HG03575 (cell line): ENCODE data around the gene PEG3.
"Not testable (repeated sequence)": the region's sequence is repeated elsewhere in the genome, so short reads cannot be mapped to it uniquely, and the experiment has no call there.

Experiments
- ATAC-seq: cut with Tn5 transposase; IDR thresholded peaks from one replicate; pipeline ENCODE4 v1.9.1; 2021; ENCODE audit not compliant: unreplicated experiment, insufficient number of reproducible peaks, low FRiP score; ENCODE audit errors: extremely low read depth

The PEG3 gene

DNA sequence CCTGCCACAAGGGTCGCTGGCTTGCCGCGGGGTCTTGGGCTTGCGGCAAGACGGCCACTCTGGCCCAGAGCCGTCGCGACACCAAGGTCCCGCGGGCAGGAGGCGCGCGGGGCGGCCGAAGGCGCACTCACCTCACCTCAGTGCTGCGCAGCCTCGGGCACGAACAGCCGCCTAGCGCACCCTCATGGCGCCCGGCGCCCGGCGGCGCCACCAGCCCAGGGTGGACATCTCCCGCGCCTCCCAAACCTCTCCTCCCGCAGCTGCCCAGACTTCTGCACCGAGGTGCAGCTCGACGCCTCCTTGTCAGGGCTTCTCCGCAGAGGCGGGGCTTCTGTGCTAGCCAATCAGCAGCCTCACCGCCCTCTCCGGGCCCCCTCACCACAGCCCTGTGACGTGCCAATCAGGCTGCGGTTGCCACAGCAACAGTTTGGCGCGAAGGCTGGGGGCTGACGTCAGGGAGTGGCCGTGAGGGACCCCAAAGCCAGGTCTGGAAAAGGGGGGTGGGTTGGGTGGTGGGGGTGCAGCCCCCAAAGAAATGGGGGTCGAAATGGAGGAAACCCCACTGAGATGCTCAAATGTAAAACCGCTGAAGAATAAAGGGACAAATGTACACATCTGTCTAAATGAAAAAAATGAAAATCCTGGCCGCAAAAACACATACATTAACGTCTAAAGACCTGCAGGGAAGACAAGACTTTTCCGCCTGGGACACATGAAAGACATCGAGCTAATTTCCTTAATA is at the start of gene PEG3, which contains the start of gene ZIM2:
Gene PEG3 (minus strand): TSS at position 276 of the 742 bp plus-strand sequence. CDS start 16,071 bp downstream, outside the sequence.
Gene ZIM2 (minus strand): TSS at position 276 of the 742 bp plus-strand sequence. CDS start 16,449 bp downstream, outside the sequence.
- ATAC-seq = no peak

DNA sequence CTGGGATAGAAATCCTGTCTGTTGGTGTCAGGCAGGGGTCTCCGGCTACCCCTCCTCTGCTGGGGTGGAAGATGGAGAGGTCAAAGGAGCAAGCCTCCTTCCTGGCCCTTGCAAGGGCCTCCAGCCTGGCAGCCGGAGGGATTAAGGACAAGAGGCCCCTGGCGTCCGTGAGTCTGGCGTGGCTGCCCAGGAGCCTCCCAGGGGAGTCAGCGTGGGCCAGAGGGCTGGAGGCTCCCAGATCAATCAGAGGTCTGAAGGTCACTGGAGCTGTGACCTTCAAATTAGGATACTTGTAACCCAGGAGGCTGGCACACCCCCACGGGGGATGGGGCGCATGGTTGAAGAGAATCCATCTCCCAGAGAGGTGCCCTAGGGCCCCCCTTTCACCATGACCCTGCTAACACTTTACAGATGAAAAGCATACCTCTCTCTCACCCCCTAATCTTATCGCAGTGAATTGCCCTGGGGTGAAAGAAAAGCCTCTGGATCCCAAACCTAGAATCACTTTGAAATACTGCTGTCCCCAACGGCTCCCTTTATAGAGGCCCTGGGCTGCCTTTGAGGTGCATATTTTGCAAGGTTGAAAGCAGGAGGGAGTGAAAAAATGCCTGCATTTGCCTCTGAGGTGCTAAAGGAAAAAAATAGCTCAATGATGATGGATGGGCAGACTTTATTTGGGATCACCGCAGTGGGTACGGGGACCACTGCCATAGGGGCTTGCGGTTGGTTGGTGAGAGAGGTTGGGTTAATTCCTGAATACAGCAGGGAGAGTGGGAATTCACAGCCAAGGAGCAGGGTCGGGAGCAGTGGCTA is 44.9 kb upstream of the PEG3 start:
- no peak for ATAC-seq

DNA sequence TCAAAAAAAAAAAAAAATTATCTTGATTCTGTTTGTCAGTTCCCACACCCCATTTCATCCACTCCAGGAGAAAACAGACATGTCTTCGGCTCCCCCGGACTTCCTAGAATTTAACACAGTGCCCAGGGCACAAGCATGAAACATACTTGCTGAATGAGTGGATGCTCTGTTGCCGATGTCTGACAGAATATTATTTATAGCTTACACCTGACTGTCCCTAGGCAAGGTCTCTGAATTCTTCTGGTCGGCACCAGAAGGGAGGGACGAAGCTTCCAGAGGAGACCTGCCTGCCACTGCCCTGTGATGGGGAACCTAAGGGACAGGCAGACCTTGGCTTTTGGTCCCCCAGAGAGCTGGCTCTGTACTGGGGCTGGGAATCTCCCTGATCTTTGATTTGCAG is 43.9 kb upstream of the PEG3 start:
- no peak for ATAC-seq

DNA sequence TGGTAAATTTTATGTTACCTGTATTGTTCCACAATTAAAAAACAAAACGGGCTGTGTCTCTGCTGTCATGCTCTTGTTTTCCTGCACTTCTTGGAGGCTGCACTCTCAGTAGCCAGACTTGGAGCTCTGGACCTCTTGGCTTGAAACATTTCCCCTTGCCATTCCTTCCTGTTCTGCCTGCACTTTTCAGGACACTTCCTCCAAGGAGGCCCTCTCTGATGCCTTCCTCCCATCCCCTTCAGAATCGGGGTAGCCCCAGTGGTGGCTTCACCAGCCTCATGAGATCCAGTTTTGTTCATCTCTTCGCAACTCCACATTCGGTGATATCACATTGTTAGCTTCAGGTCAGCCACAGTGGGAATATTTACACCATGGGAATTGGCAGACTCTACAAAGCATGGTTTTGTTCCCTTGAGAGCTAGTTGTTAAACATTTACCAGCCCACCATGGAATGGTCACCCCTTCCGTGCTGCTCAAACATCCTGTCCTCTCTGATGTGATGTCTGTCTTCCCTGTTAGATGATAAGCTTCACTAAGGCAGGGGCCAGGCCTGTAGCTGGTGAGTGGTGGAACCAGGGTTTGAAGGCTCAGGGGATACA is 40.2 kb upstream of the PEG3 start:
- ATAC-seq = no peak

DNA sequence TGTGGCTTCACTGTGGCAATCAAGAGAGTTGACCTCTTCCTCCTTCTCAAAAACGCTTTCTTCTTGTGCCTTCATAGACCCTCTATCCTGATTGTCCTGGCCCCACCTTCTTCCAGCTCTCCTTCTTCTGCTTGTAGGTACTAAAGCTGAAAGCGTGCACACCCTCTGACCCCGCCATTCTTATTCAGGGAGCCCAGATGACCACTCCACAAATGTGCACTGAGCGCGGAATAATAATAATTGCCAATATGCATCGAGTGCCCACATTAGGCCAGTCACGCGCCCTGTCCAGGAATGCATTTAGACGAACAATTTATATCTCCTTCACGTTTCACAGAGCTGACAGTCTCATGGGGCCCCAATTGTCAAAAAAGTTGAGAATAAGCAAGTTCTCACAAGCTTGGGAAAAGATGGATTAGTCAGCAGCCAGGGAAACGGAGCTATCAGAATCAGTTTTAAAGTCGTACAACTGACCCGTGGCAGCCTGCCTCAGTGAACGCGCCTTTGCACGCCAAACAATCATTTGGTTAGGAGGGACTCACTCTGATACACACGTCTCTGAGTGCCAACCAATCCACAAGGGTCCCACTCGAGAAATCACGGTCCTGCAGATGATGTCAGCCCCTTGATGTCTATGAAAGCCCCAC is 36.7 kb upstream of the PEG3 start:
- no peak for ATAC-seq

DNA sequence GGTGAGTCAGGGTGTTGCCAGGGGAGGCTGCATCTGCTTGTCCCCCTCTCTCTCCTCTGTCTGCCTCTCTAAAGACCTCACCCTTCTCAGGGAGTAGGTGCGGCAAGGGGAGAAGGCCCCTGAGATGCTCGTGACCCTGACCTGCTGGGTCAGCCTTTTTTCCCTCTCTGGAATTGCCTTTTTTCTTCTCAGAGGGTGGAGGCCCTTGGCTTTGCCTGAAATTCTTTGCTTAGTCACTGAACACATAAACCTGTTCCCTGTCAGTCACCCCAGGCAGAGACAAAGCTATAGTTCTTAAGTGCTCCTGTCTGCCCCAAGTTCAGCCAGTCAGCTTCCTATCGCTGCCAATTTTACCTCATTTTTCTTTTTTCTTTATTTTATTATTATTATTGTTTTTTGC is 35.2 kb upstream of the PEG3 start:
- no peak for ATAC-seq

DNA sequence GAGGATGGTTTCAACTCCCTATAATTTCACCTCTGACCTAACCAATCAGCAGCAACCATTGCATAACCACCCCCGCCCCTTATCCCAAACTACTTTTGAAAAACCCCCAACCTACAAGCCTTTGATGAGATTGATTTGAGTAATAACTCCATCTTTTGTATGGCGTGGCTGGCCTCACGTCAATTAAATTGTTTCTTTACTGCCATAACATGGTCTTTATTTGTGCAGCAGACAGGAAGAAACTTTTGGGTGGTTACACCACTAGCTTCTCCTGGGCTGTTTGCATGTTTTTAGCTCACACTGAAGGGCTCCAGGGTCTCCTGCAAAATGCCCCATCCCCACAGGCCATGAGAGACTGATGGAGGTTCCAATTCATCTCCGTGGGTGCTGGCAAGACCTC is 34.0 kb upstream of the PEG3 start:
- no peak for ATAC-seq

DNA sequence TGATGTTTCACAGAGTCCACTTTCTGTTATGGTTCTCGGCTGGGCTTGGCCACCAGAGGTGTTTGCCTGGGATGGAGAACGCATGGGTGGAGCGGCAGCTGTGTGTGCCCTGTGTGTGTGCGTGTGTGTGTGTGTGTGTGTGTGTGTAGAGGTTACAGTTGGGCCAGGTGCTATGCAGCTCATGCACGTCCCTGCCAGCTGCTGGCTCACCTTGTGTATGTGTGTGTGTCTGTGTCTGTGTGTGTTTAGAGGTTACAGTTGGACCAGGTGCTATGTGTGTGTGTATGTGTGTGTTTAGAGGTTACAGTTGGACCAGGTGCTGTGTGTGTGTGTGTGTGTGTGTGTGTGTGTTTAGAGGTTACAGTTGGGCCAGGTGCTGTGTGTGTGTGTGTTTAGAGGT is 33.0 kb upstream of the PEG3 start:
- ATAC-seq = no peak

DNA sequence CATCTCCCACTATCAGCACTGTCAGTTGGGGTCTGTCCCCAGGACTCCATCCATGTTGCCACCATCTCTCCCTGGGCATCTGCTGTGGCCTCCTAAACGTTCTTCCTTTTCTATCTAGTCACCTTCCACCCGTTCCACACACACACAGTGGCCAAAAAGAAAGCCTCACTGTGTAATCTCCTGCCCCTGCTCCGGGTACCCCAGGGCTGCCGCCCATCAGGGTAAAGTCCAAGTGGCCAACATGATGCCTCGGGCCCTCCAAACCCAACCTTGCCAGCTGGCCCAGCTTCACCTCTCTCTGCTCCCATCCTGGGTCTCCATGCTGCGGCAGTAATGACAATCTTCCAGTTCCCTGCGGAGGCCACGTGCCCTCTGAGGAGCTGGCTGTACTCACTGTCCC is 29.4 kb upstream of the PEG3 start:
- ATAC-seq = no peak

DNA sequence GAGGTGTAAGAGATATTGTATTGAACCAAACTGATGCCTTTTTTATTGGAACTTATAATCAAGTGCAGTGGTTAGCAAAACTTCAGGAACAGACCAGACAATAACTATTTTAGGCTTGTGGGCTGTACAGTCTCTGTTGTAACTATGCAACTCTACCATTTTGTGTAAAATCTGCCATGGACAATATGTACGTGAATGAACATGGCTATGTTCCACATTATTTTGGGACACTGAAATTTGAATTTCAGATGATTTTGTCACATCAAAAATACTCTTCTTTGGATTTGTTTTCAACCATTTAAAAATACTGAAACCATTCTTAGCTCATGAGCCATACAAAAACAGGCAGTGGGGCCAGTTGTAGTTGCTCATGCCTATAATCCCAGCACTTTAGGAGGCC is 27.9 kb upstream of the PEG3 start:
- ATAC-seq = no peak

DNA sequence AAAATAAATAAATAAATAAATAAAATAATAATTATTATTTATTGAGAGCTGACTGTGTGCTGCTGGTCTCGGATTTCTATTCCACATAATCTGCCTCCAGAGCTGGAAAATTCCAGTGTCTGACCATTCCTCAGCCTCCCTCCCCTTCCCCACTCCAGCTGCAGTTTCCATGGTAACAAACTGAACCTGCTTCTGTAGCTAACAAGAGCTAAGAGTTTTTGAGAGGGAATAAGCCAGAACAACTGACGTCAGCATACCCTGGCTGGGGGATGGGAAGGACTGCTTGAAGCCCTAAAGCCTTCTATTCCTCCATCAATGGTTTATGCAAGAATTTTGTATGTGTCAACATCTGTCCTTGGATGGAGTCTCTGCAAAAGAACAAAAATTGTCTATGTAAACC is 26.0 kb upstream of the PEG3 start:
- no peak for ATAC-seq

DNA sequence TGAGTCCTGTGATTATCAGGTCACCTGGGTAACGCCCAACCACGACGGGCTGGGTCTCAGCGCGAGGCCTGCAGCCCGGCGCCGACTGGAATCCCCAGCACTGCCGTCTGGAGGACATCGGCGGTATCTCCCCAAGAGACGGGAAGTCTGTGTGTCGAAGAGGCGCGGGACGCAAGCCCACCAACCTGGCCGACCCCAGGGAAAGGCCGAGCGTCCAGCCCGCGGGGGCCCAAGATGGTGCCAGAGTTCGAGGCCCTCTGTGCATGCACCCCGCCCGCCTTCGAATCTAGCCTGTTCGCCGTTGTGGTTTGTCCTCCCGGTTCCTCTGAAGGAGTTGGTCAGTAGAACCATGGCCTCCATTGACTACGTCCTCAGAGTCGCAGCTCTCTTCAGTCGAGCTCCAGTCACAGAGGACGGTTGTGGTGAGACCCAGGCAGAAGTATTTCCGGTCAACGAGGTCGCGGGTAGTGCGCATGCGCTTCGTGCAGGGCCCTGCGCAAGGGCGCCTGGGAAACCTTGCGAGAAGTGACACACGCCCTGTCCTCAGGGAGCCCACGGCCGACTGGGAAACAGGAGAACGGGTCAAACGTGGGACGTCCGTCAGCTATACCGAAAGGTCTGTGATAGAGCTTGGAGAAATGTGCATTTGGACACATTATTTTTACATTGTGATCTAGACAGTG is 24.1 kb upstream of the PEG3 start:
- ATAC-seq = no peak

DNA sequence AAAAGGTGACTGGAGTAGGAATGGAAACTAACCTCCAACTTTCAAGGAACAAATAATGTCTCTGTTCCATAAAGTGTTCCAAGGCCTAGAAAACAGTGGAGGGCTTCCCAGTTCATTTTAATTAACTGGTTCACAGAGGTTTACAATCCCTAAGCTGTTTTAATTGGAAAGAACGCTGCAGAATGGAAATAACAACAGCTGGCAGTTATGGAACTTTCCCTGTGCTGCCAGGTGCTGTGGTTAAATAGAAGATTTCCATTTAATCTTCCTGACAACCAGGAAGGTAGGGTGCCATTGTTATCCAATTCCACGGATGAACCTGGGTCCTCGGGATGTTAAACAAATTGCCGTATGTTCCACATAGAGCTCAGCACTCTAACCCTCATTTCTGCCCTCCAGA is 22.2 kb upstream of the PEG3 start:
- ATAC-seq = no peak

DNA sequence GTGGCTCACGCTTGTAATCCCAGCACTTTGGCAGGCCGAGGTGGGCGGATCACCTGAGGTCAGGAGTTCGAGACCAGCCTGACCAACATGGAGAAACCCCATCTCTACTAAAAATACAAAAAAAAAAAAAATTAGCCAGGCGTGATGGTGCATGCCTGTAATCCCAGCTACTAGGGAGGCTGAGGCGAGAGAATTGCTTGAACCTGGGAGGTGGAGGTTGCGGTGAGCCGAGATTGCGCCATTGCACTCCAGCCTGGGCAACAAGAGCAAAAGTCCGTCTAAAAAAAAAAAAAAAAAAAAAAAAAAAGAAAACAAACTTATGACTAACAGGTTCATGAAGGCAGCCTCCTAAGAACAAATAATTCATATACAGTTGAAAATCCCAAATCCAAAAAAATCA is 19.9 kb upstream of the PEG3 start:
- not testable (repeated sequence) for ATAC-seq

DNA sequence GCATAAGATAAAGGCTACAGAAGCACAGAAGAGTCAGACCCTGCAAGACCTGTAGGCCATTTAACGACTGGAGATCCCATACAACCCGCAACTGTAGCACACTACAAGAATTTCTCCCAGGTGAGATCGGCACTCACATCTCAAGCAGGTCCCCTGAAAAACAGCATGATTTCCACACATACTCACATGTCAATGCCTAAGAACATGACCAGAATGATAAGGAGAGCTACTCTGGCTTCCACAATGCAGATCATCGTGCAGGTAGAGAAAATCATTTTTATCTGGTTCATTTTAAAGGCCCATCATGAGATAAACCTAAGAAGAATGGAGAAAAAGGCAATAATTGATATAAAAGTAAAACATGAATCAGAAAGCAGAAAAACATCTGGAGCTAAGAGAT is 17.5 kb upstream of the PEG3 start:
- ATAC-seq = no peak

DNA sequence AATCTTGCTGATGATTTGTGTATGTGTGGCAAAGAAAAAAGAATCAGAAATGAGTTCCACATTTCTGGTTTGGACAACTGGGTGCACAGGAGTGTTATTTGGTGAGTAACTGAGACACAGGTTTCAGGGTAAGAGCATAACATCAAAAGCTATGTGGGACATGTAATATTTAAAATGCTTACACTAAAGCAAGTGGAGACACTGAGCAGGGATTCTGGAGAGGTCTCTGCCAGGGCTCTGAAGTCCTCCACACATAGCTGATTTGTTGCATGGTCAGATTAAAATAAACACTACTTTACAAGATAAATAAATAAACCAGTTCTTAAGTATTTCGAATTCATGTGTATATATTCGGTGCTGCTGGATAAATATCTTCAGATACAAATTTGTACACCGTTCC is 16.3 kb upstream of the PEG3 start:
- no peak for ATAC-seq

DNA sequence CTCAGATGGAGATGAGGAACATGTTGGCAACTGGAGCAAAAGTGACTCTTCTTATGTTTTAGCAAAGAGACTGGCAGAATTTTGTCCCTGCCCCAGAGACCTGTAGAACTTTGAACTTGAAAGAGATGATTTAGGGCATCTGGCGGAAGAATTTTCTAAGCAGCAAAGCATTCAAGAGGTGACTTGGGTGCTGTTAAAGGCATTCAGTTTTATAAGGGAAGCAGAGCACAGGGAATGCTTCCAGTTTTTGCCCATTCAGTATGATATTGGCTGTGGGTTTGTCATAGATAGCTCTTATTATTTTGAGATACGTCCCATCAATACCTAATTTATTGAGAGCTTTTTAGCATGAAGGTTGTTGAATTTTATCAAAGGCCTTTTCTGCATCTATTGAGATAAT is 11.8 kb upstream of the PEG3 start:
- not testable (repeated sequence) for ATAC-seq

DNA sequence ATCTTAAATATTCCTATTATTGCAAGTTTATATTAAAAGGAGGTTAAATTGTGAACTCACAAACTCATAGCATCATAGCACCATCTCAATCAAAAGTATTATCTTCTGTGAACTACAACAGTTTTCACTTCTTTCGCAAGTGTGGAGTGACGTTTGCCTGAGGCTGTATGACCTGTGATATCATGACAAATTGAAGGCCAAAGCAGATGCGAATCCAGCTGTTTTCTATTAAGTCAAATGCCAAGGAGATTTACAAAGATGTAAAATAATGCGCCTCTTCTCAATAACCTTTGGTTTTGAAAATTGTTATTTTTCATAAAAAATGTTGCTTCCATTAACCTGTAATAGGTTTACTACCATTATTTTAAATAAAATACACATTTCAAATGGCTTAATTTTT is 7.6 kb upstream of the PEG3 start:
- ATAC-seq = no peak

DNA sequence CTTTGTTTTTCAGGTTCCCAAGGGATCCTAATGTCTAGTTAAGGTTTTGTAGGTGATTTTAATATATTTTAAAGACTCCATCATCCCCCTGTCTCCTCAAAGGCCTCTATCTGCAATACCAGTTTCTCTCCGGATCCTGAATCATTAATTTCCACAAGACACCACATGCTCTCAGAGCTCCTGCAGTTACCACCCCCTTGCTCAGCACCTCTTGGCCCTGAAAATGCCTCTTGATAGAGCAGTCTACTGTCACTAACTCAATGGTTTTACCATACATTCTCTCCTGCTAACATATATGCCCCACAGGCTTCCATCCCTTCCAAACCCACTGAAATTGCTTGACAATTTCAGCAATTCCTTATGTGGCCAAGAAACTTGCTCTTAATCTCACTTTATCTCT is 1.9 kb upstream of the PEG3 start:
- no peak for ATAC-seq
